ENCODE results near the gene CRTAC1.

Gene CRTAC1

DNA sequence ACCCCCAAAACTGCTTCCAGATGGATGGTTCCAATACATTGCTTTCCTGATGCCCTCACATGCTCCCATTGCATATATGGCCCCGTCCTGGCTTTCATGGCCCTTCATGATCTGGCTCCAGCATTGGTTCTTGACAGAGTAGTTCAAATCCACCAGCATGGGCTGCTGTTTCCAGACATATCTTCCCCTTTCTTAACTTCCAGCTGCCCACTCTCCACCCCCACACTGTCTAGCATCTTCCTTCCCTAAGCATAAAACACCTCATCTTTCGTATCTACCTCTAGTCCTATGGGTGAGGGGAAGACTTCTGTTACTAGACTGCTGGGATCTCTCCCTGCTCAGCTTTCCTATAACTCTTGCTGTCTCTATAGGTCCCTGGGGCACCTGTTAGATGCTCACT is 194.0 kb downstream of the CRTAC1 start:
- Histone ChIP-seq H3K9ac (ENCODE audit: low read depth, low read length) (no peak overlapping the region), H3K4me1 (ENCODE audit: control insufficient read depth, insufficient read depth, low read length) (no peaks in the 10 kb centered on the region), H3K27me3 (ENCODE audit: control insufficient read depth, insufficient read depth, low read length) (no peaks in the 10 kb centered on the region), H3K36me3 (ENCODE audit: control insufficient read depth, insufficient read depth, low read length) (no peaks in the 10 kb centered on the region), H3K4me3 (ENCODE audit: low read depth, low read length) (no peak overlapping the region), H3K9me3 (ENCODE audit: control insufficient read depth, insufficient read depth, low read length) (no peaks in the 10 kb centered on the region), H3K27ac (ENCODE audit: low read depth, low read length) (no peak overlapping the region)

- Histone ChIP-seq H3K36me3 (ENCODE audit: control insufficient read depth, insufficient read depth, low read length) (no peaks in the 10 kb centered on the region), H3K9ac (ENCODE audit: low read depth, low read length) (no peak overlapping the region), H3K4me3 (ENCODE audit: low read depth, low read length) (no peak overlapping the region), H3K27ac (ENCODE audit: low read depth, low read length) (no peak overlapping the region), H3K9me3 (ENCODE audit: control insufficient read depth, insufficient read depth, low read length) (no peaks in the 10 kb centered on the region), H3K27me3 (ENCODE audit: control insufficient read depth, insufficient read depth, low read length) (no peaks in the 10 kb centered on the region), H3K4me1 (ENCODE audit: control insufficient read depth, insufficient read depth, low read length) (no peaks in the 10 kb centered on the region)
Observed at GRCh38 chr10:97831259-97831658, 199.2 kb downstream of the CRTAC1 start.

- Histone ChIP-seq H3K36me3 (ENCODE audit: control insufficient read depth, insufficient read depth, low read length) (no peaks in the 10 kb centered on the region), H3K9me3 (ENCODE audit: control insufficient read depth, insufficient read depth, low read length) (no peaks in the 10 kb centered on the region), H3K4me3 (ENCODE audit: low read depth, low read length) (no peak overlapping the region), H3K27ac (ENCODE audit: low read depth, low read length) (no peak overlapping the region), H3K9ac (ENCODE audit: low read depth, low read length) (no peak overlapping the region), H3K27me3 (ENCODE audit: control insufficient read depth, insufficient read depth, low read length) (no peaks in the 10 kb centered on the region), H3K4me1 (ENCODE audit: control insufficient read depth, insufficient read depth, low read length) (no peaks in the 10 kb centered on the region)
Observed at GRCh38 chr10:97830064-97830463, 200.4 kb downstream of the CRTAC1 start.

- Histone ChIP-seq H3K9me3 (ENCODE audit: control insufficient read depth, insufficient read depth, low read length) (no peaks in the 10 kb centered on the region), H3K27ac (ENCODE audit: low read depth, low read length) (no peak overlapping the region), H3K4me1 (ENCODE audit: control insufficient read depth, insufficient read depth, low read length) (no peaks in the 10 kb centered on the region), H3K27me3 (ENCODE audit: control insufficient read depth, insufficient read depth, low read length) (no peaks in the 10 kb centered on the region), H3K9ac (ENCODE audit: low read depth, low read length) (no peak overlapping the region), H3K4me3 (ENCODE audit: low read depth, low read length) (no peak overlapping the region), H3K36me3 (ENCODE audit: control insufficient read depth, insufficient read depth, low read length) (no peaks in the 10 kb centered on the region)
Observed at GRCh38 chr10:97828721-97829120, 201.7 kb downstream of the CRTAC1 start.

DNA sequence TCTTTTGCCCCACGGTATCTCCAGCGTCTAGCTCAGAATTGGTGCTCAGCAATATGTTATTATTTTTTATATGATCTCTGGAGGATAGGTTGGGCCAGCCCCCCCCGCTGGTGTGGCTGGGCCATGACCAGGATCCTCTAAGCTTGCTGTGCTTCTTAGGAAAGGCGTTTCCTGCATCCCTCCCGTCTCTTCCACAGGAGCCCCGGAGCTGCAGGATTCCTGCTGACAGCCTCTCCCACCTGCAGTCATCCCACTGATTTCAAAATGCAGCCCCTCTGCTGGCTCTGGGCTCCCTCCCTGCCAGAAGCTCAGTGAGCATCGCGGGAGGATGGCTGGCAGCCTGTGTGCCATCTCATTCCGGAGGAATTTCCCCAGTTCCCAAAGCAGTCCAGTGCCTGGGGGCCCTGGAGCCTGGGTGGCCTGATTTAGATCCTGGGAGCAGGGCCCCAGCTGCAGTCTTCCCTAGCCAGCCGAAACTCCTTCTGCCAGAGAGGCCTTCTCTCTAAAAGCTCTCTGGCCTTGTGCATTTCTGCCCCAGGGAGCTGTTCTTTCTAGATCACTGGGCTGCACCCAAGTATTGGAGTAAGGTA is 202.6 kb downstream of the CRTAC1 start:
- Histone ChIP-seq H3K4me3 (ENCODE audit: low read depth, low read length) (no peak overlapping the region), H3K27ac (ENCODE audit: low read depth, low read length) (no peak overlapping the region), H3K36me3 (ENCODE audit: control insufficient read depth, insufficient read depth, low read length) (no peaks in the 10 kb centered on the region), H3K9me3 (ENCODE audit: control insufficient read depth, insufficient read depth, low read length) (no peaks in the 10 kb centered on the region), H3K9ac (ENCODE audit: low read depth, low read length) (no peak overlapping the region), H3K27me3 (ENCODE audit: control insufficient read depth, insufficient read depth, low read length) (no peaks in the 10 kb centered on the region), H3K4me1 (ENCODE audit: control insufficient read depth, insufficient read depth, low read length) (no peaks in the 10 kb centered on the region)

GRCh38 chr10:97826892-97827291 is 203.5 kb downstream of the CRTAC1 start:
- Histone ChIP-seq H3K27me3 (ENCODE audit: control insufficient read depth, insufficient read depth, low read length) (no peaks in the 10 kb centered on the region), H3K36me3 (ENCODE audit: control insufficient read depth, insufficient read depth, low read length) (no peaks in the 10 kb centered on the region), H3K4me3 (ENCODE audit: low read depth, low read length) (no peak overlapping the region), H3K27ac (ENCODE audit: low read depth, low read length) (no peak overlapping the region), H3K9me3 (ENCODE audit: control insufficient read depth, insufficient read depth, low read length) (no peaks in the 10 kb centered on the region), H3K9ac (ENCODE audit: low read depth, low read length) (no peak overlapping the region), H3K4me1 (ENCODE audit: control insufficient read depth, insufficient read depth, low read length) (peaks cover 3% of the 10 kb centered on the region; the same call in 1 of the 2 replicates)

GRCh38 chr10:97825020-97825760 is 205.2 kb downstream of the CRTAC1 start:
- no peak overlapping the region for H3K4me3 ChIP-seq (ENCODE audit: low read depth, low read length)
- no peaks in the 10 kb centered on the region for H3K36me3 ChIP-seq (ENCODE audit: control insufficient read depth, insufficient read depth, low read length)
- H3K4me1 ChIP-seq (ENCODE audit: control insufficient read depth, insufficient read depth, low read length), result peaks cover 11% of the 10 kb centered on the region
- H3K27ac ChIP-seq (ENCODE audit: low read depth, low read length), result no peak overlapping the region
- H3K9ac ChIP-seq (ENCODE audit: low read depth, low read length), result no peak overlapping the region
- H3K9me3 ChIP-seq (ENCODE audit: control insufficient read depth, insufficient read depth, low read length), result no peaks in the 10 kb centered on the region
- H3K27me3 ChIP-seq (ENCODE audit: control insufficient read depth, insufficient read depth, low read length), result no peaks in the 10 kb centered on the region

GRCh38 chr10:97823734-97824133 is 206.7 kb downstream of the CRTAC1 start:
- no peak overlapping the region for H3K9ac ChIP-seq (ENCODE audit: low read depth, low read length)
- no peak overlapping the region for H3K4me3 ChIP-seq (ENCODE audit: low read depth, low read length)
- peaks cover 11% of the 10 kb centered on the region for H3K4me1 ChIP-seq (ENCODE audit: control insufficient read depth, insufficient read depth, low read length)
- H3K27ac ChIP-seq (ENCODE audit: low read depth, low read length), result no peak overlapping the region
- no peaks in the 10 kb centered on the region for H3K9me3 ChIP-seq (ENCODE audit: control insufficient read depth, insufficient read depth, low read length)
- H3K36me3 ChIP-seq (ENCODE audit: control insufficient read depth, insufficient read depth, low read length), result no peaks in the 10 kb centered on the region
- H3K27me3 ChIP-seq (ENCODE audit: control insufficient read depth, insufficient read depth, low read length), result no peaks in the 10 kb centered on the region

- no peaks in the 10 kb centered on the region for H3K27me3 ChIP-seq (ENCODE audit: control insufficient read depth, insufficient read depth, low read length)
- H3K36me3 ChIP-seq (ENCODE audit: control insufficient read depth, insufficient read depth, low read length), result no peaks in the 10 kb centered on the region
Observed at GRCh38 chr10:97822261-97822687, 208.1 kb downstream of the CRTAC1 start.

GRCh38 chr10:97821308-97822038 is 208.9 kb downstream of the CRTAC1 start:
- no peak overlapping the region for H3K4me3 ChIP-seq (ENCODE audit: low read depth, low read length)
- H3K27ac ChIP-seq (ENCODE audit: low read depth, low read length), result no peak overlapping the region
- peaks cover 11% of the 10 kb centered on the region for H3K4me1 ChIP-seq (ENCODE audit: control insufficient read depth, insufficient read depth, low read length)
- H3K36me3 ChIP-seq (ENCODE audit: control insufficient read depth, insufficient read depth, low read length), result no peaks in the 10 kb centered on the region
- no peaks in the 10 kb centered on the region for H3K9me3 ChIP-seq (ENCODE audit: control insufficient read depth, insufficient read depth, low read length)
- H3K9ac ChIP-seq (ENCODE audit: low read depth, low read length), result no peak overlapping the region
- H3K27me3 ChIP-seq (ENCODE audit: control insufficient read depth, insufficient read depth, low read length), result no peaks in the 10 kb centered on the region

More at GRCh38 chr10:97822261-97822687, 208.1 kb downstream of the CRTAC1 start:
- H3K27ac ChIP-seq (ENCODE audit: low read depth, low read length), result peak overlapping the region; percentile 28
- H3K9me3 ChIP-seq (ENCODE audit: control insufficient read depth, insufficient read depth, low read length), result no peaks in the 10 kb centered on the region
- H3K9ac ChIP-seq (ENCODE audit: low read depth, low read length), result no peak overlapping the region
- H3K4me3 ChIP-seq (ENCODE audit: low read depth, low read length), result no peak overlapping the region
- peaks cover 11% of the 10 kb centered on the region for H3K4me1 ChIP-seq (ENCODE audit: control insufficient read depth, insufficient read depth, low read length)
